Measurements from ENCODE around the gene SH2D3A.

DNA sequence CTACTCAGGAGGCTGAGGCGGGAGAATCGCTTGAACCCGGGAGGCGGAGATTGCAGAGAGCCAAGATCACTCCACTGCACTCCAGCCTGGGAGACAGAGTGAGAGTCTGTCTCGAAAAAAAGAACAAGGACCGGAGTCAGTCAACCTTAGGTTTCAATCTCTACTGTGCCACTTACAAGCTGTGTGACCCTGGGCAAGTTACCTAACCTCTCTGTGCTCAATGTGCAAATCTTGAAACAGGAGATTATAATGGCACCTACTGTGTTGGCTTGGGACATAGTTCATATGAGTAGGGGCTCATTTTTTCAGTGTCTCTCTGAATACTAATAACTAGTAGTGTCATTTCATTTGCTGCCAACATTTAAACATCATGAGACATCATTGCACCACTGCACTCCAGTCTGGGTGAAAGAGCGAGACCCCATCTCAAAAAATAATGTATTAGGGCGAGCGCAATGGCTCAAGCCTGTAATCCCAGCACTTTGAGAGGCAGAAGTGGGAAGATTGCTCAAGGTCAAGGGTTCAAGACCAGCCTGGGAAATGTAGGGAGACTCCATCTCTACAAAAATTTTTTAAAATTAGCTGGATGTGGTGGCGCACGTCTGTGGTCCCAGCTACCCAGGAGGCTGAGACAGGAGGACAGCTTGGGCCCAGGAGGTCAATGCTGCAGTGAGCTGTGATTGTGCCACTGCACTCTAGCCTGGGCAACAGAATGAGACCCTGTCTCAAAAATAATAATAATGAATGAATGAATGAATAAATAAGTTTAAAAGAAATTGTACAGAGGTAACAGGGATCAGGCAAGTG lies 52.3 kb downstream of the SH2D3A start:
- TF ChIP-seq, protein P1, sequence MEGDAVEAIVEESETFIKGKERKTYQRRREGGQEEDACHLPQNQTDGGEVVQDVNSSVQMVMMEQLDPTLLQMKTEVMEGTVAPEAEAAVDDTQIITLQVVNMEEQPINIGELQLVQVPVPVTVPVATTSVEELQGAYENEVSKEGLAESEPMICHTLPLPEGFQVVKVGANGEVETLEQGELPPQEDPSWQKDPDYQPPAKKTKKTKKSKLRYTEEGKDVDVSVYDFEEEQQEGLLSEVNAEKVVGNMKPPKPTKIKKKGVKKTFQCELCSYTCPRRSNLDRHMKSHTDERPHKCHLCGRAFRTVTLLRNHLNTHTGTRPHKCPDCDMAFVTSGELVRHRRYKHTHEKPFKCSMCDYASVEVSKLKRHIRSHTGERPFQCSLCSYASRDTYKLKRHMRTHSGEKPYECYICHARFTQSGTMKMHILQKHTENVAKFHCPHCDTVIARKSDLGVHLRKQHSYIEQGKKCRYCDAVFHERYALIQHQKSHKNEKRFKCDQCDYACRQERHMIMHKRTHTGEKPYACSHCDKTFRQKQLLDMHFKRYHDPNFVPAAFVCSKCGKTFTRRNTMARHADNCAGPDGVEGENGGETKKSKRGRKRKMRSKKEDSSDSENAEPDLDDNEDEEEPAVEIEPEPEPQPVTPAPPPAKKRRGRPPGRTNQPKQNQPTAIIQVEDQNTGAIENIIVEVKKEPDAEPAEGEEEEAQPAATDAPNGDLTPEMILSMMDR (IDR thresholded peaks at IDR 0.05), result no peak
- TF ChIP-seq POLR2A (IDR thresholded peaks at IDR 0.05), result no peak

Data from adrenal gland (tissue), 5 donors.